BE2C (cell line): Measurements from ENCODE around the gene HIC1.

ENCODE experiments used
- DNase-seq: peaks from one replicate; pipeline ENCODE4 v3.0.0-alpha.2; 2020
- H3K27me3 ChIP-seq: fragments of 250-450 bp; sonication (Bioruptor Pico); 2 replicates; pipeline ENCODE4 v1.5.1; 2020; ENCODE audit warnings: mild to moderate bottlenecking
- H3K36me3 ChIP-seq: fragments of 250-450 bp; sonication (Bioruptor Pico); 2 replicates; pipeline ENCODE4 v1.5.1; 2020; ENCODE audit warnings: mild to moderate bottlenecking
- H3K4me1 ChIP-seq: fragments of 250-450 bp; sonication (Bioruptor Pico); 2 replicates; pipeline ENCODE4 v1.5.1; 2020
- H3K4me3 ChIP-seq: 2 replicates; pipeline ENCODE4 v1.5.1; 2011; ENCODE audit warnings: low read depth, low read length
- H3K9me3 ChIP-seq: fragments of 250-450 bp; sonication (Bioruptor Pico); 2 replicates; pipeline ENCODE4 v1.5.1; 2020
- CTCF ChIP-seq: IDR thresholded peaks from 2 replicates; pipeline ENCODE4 v1.5.1; 2012; ENCODE audit warnings: mild to moderate bottlenecking, low read depth, low read length

HIC1 gene

GRCh38 chr17:2089021-2089422 lies 34.1 kb downstream of the HIC1 start:
- Histone ChIP-seq H3K4me3 (no peak overlapping the region), H3K36me3 (no peaks in the 10 kb centered on the region), H3K27me3 (no peaks in the 10 kb centered on the region), H3K4me1 (peaks cover 11% of the 10 kb centered on the region), H3K9me3 (no peaks in the 10 kb centered on the region)
- no peak for TF ChIP-seq CTCF
- DNase-seq, result no peak

GRCh38 chr17:2090210-2090641 lies 35.3 kb downstream of the HIC1 start:
- Histone ChIP-seq H3K27me3 (no peaks in the 10 kb centered on the region), H3K4me1 (peaks cover 2% of the 10 kb centered on the region; the same call in 1 of the 2 replicates), H3K4me3 (no peak overlapping the region), H3K9me3 (no peaks in the 10 kb centered on the region), H3K36me3 (no peaks in the 10 kb centered on the region)
- no peak for TF ChIP-seq CTCF
- no peak for DNase-seq

- no peak for DNase-seq
- no peaks in the 10 kb centered on the region for H3K4me1 ChIP-seq
- H3K4me3 ChIP-seq, result no peak overlapping the region
- H3K9me3 ChIP-seq, result no peaks in the 10 kb centered on the region
- H3K27me3 ChIP-seq, result no peaks in the 10 kb centered on the region
- no peak for TF ChIP-seq CTCF
- H3K36me3 ChIP-seq, result no peaks in the 10 kb centered on the region
Measured at GRCh38 chr17:2090804-2091534, 36.1 kb downstream of the HIC1 start.

GRCh38 chr17:2092253-2092652 lies 37.4 kb downstream of the HIC1 start:
- no peak for TF ChIP-seq CTCF
- no peaks in the 10 kb centered on the region for H3K36me3 ChIP-seq
- no peaks in the 10 kb centered on the region for H3K9me3 ChIP-seq
- H3K27me3 ChIP-seq, result no peaks in the 10 kb centered on the region
- DNase-seq, result no peak
- H3K4me1 ChIP-seq, result no peaks in the 10 kb centered on the region
- H3K4me3 ChIP-seq, result no peak overlapping the region

GRCh38 chr17:2093349-2093748 lies 38.4 kb downstream of the HIC1 start:
- H3K27me3 ChIP-seq, result no peaks in the 10 kb centered on the region
- H3K9me3 ChIP-seq, result no peaks in the 10 kb centered on the region
- no peaks in the 10 kb centered on the region for H3K4me1 ChIP-seq
- no peak for TF ChIP-seq CTCF
- DNase-seq, result peak; percentile 27
- H3K4me3 ChIP-seq, result no peak overlapping the region
- H3K36me3 ChIP-seq, result no peaks in the 10 kb centered on the region

- peak; percentile 49 for DNase-seq
Measured at GRCh38 chr17:2094891-2095535, 40.1 kb downstream of the HIC1 start.

More at GRCh38 chr17:2094891-2095535, 40.1 kb downstream of the HIC1 start:
- H3K36me3 ChIP-seq, result no peaks in the 10 kb centered on the region
- H3K4me1 ChIP-seq, result no peaks in the 10 kb centered on the region
- no peak overlapping the region for H3K4me3 ChIP-seq
- no peaks in the 10 kb centered on the region for H3K27me3 ChIP-seq
- TF ChIP-seq CTCF, result peak; percentile 62
- no peaks in the 10 kb centered on the region for H3K9me3 ChIP-seq
